GM18907 (cell line): ENCODE measurements around the gene ZFY.
"Not testable (repeated sequence)": the region's sequence is repeated elsewhere in the genome, so short reads cannot be mapped to it uniquely, and the experiment has no call there.

Experiments used
- ATAC-seq: cut with Tn5 transposase; IDR thresholded peaks from one replicate; pipeline ENCODE4 v1.9.1; 2021; ENCODE audit warnings: mild to moderate bottlenecking, moderate library complexity; ENCODE audit not compliant: unreplicated experiment

Gene ZFY

DNA sequence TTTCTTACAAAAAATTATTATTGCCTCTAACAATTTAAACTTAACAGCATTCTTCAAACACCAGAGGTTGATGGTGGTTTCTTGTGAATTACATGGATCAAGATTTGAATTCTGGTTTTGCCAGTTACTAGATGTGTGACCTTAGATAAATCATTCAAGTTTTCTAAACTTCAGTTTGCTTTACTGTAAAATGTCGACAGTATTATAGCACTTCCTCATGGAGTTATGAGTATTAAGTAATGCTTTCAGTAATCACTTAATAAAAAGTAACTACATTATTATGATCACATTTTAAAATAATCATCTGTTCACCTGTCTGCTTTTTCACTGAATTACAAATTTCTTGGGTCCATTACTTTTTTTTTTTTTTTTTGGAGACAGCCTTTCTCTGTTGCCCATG is 37.5 kb downstream of the ZFY start:
- ATAC-seq, result no peak

DNA sequence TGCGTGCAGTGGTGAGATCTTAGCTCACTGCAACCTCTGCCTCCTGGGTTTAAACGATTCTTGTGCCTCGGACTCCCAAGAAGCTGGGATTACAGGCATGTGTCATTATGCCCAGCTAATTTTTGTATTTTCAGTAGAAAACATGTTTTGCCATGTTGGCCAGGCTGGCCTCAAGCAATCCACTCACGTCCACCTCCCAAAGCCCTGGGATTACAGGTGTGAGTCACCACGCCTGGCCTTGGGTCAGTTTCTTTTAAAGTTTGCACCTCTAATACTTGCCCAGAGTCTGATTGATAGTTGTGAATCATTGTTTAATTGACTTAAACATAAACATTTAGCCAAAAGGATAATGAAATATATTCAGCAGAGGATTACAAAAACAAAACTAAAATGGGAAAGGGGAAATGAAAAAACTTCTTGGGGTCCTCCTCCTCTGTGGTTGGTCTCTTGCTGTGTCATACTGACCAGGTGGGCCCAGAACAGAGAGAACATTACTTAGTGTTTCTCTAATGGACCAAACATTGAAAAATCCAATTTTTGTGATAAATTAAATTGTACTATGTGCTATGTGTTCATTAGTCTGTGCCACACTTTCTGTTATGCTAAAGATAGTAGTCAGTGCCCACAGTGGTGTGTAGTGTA is 38.0 kb downstream of the ZFY start:
- ATAC-seq, result no peak

DNA sequence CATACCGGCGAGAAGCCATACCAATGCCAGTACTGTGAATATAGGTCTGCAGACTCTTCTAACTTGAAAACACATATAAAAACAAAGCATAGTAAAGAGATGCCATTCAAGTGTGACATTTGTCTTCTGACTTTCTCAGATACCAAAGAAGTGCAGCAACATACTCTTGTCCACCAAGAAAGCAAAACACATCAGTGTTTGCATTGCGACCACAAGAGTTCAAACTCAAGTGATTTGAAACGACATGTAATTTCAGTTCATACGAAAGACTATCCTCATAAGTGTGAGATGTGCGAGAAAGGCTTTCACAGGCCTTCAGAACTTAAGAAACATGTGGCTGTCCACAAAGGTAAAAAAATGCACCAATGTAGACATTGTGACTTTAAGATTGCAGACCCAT is 44.1 kb downstream of the ZFY start:
- no peak for ATAC-seq

DNA sequence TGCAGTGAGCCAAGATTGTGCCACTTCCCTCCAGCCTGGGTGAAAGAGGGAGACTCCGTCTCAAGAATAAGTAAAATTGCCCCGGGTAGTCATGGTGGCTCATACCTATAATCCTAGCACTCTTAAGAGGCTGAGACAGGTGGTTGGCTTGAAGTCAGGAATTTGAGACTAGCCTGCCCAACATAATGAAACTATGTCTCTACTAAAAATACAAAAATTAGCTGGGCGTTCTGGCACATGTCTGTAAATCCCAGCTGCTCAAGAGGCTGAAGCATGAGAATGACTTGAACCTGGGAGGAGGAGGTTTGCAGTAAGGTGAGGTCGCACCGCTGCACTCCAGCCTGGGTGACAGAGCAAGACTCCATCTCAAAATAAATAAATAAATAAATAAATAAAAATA is 49.3 kb downstream of the ZFY start:
- no peak for ATAC-seq

DNA sequence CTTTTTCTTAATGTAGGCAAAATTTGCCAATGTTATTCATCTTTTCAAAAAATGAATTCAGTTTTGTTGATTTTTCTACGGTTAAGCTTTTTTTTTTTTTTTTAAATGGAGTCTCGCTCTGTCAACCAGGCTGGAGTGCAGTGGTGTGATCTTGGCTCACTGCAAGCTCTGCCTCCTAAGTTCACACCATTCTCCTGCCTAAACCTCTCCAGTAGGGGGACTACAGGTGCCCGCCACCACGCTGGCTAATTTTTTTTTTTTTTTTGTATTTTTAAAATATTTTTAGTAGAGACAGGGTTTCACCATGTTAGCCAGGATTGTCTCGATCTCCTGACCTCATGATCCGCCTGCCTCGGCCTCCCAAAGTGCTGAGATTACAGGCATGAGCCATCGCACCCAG is 52.0 kb downstream of the ZFY start:
- ATAC-seq, result not testable (repeated sequence)

- not testable (repeated sequence) for ATAC-seq
These were observed 62.2 kb downstream of the ZFY start for GRCh38 chrY:2997369-2997768.

DNA sequence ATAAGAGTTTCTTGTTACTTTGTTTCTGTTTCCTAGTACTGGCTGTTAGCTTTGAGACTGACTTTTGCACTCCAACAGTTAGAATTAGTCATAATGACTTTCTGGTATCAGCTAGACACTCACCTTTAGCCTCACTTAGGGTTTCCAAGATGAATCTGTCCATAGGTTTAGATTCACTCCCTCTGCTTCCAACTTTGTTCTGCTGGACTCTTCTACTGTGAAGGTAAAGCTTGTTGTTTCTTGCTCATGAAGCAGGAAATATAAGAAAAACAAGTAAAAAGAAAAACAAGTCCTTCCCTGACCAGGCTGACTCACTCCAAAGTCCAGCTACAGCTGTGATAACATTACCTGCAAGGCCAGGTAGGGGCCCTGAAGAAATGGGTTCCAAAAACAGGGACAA is 67.0 kb downstream of the ZFY start:
- no peak for ATAC-seq

GRCh38 chrY:3002680-3003515 is 67.7 kb downstream of the ZFY start:
- no peak for ATAC-seq

GRCh38 chrY:3003516-3003830 is 68.3 kb downstream of the ZFY start:
- ATAC-seq, result no peak

- ATAC-seq, result no peak
These were observed 68.7 kb downstream of the ZFY start for GRCh38 chrY:3003846-3004245.

GRCh38 chrY:3006031-3006430 is 70.8 kb downstream of the ZFY start:
- ATAC-seq, result not testable (repeated sequence)

DNA sequence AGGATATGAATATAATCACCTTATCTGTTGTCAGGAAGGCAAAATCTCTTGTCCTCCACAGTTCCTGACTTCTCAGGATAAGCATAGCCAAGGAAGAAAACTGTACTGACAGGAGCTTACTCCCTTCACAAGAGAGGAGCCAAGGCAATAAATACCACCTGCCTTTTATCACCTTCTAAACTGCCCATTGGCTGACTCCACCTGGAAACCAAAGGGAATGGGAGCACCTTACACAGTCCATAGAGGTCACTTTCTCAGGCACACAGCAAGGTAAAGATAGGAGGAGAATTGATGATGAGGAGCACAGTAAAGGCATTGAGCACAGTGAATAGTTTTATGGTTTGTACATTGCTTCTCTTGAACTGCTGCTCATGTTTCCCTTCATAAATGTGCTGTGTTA is 72.8 kb downstream of the ZFY start:
- ATAC-seq, result no peak

DNA sequence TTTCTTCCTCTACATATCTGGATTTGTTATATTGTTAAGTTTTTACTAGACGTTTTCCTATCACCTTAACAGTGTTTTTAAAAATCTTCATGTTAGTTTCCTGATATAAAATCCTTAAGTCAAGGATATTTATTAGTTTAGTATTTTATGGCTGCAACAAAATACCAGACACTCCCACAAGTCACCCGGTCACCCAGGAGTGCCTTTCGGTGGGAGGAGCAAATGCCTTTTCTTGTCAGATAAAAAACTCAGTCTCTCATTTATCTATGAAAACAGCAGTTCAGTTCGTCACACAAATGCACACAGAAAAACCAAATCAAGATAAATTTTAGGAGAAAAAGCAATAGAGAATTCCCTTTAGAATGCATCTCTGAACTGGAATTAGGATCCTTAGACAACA is 77.0 kb downstream of the ZFY start:
- ATAC-seq, result no peak

GRCh38 chrY:3016594-3016993 is 81.4 kb downstream of the ZFY start:
- ATAC-seq, result no peak

GRCh38 chrY:3018546-3018945 is 83.4 kb downstream of the ZFY start:
- no peak for ATAC-seq

GRCh38 chrY:3019584-3019983 is 84.4 kb downstream of the ZFY start:
- ATAC-seq, result no peak

GRCh38 chrY:3021176-3021575 is 86.0 kb downstream of the ZFY start:
- ATAC-seq, result no peak

- ATAC-seq, result no peak
These were observed 88.4 kb downstream of the ZFY start for GRCh38 chrY:3023606-3024005.

- ATAC-seq, result no peak
These were observed 90.2 kb downstream of the ZFY start for GRCh38 chrY:3025357-3025756.
